ENCODE data around the gene FRMPD2.
"Not testable (repeated sequence)": the region's sequence is repeated elsewhere in the genome, so short reads cannot be mapped to it uniquely, and the experiment has no call there.

FRMPD2 gene

DNA sequence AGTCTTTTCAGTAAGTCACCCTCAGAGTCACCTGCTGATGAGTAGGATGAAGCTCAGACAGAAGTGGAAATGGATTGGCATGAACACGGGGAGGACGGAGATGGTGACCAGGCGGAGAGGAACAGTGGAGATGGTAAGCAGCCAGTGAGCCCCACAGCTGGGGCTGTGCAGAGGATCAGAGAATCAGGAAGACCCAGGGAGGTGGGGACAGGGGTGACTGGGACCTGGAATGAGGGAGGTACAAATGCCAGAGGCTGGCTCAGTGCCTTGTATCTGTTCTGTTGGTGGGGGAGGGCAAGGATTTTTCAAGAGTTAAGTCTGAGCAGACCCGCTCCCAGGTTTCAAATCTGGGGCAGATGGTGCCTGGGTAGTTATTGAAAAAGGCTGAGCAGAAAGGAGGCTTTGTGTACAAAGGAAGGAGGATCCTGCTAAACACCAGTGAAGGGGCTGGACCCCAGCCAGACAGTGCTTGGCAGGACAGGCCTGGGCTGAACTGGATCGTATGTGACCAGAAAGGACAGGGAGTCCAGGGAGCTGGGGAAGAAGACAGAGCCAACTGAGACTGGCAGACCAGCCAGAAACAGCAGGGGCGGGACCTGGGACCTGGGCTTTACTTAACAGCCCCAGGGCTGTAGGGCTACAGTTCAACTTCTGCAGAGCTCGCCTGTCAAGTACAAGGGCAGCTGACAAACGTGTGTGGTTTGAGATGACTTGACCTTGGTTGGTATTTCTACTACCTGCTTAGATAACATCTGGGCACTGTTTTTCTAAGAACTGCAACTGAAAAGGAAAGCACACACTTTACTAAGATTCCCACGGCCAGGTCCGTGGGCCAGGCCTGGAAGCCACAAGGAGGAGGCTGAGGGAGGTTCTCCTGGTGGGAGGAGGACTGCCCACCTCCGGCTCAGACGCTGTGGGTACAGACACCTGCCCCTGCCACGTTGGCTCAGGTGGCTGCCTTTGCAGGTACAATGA, 13.2 kb upstream of the FRMPD2 start:
- no peak for DNase-seq

DNA sequence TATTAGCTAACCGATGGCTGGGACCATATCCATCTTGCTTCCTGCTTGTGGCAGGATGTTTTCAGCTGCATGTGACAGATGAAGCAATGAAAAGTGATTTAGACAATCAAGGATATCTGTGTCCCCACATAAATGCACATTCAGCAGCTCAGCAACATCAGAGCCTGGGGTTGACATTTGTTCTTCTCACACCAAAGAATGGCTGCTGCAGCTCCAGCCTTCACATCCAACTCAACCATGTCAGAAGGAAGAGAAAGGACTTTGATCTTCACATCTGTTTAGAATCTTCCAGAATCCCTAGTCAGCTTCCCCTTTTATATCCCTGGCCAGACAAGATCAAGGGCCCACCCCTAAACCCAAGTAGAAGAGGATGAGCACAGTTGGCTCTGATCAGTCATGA, 11.9 kb upstream of the FRMPD2 start:
- no peak for DNase-seq

DNA sequence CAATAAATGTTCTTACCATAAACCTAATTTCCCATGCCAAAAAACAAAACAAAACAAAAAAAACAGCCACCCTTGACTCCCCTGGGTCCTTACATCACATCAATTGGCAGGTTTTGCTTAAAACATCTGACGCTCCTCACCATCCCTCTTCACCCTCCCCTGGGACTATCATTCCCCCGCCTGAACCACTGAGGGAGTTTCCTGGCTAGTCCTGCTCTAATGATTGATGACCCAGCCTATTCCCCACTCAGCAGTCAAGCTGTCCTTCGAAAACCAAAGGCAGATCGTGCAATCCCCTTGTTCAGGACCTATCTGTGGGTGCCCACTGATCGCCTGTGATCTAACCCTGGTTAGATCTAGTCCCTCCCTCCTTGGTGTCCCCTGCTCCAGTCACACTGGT, 11.2 kb upstream of the FRMPD2 start:
- no peak for DNase-seq

DNA sequence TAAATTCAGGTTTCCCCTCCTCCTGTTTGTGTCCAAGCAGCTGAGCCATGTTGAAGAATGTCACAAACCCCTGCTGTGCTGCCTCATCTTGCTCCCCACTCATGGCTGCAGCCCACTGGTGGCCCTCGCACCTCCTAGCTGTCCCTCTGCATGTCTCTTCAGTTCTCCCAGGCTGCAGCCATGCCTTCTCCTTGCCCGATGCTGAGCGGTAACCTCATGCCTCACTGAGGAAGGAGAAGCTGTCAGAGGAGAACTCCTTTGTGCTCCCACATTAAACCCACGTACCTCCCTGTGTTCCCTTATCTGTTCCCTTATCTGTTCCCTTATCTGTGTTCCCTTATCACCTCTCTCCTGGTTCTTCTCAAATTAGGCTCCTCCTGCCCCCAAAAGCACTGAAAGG, 10.3 kb upstream of the FRMPD2 start:
- no peak for DNase-seq

DNA sequence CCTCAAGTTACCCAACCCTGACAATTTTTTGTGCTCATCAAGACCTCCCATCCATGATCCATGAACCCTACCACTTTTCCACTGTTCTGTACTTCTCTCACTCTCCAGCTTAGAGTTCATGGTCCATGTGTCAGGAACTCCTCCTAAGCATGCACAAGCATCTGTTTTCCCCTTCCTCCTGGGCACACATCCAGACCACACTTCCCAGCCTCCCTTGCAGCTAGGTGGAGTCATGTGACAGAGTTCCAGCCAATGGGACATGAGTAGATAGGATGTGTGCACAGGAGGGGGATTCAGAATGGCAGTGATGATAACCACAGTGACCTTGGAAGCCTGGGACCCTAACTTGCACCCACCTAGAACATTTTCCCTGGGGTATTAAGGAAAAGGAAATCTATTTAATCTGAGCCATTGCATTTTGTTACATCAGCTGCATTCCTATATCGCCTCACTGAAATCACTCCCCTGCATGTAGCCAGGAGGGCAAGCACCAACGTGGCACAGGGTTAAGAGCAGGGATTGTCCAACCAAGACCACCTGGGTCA, 9.6 kb upstream of the FRMPD2 start:
- DNase-seq: no peak

DNA sequence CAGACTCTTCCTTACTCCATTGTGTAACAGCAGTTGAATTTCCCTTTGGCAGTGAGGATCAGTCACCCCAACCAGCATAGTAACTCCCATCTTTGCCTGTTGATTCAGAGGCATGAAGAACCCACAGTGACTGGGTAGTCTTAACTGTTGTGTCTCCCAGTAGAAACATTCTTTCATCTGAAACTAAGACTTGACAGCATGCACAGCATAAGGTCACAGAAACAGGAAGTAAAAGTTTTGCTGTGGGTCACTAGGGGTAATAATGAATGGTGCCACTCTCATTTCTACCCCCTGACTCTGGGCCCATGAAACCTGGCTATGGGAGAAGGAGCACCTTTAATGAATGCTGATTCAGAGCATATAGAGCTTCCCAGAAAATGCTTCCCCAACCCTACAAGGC, 8.3 kb upstream of the FRMPD2 start:
- DNase-seq: no peak

DNA sequence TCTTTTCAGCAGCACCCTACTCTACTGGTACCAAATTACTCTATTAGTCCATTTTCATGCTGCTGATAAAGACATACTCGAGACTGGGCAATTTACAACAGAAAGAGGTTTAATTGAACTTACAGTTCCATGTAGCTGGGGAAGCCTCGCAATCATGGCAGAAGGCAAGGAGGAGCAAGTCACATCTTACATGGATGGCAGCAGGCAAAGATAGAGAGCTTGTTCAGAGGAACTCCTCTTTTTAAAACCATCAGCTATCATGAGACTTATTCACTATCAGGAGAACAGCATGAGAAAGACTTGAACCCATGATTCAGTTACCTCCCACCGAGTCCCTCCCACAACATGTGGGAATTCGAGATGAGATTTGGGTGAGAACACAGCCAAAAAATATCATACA, 7.2 kb upstream of the FRMPD2 start:
- not testable (repeated sequence) for DNase-seq

DNA sequence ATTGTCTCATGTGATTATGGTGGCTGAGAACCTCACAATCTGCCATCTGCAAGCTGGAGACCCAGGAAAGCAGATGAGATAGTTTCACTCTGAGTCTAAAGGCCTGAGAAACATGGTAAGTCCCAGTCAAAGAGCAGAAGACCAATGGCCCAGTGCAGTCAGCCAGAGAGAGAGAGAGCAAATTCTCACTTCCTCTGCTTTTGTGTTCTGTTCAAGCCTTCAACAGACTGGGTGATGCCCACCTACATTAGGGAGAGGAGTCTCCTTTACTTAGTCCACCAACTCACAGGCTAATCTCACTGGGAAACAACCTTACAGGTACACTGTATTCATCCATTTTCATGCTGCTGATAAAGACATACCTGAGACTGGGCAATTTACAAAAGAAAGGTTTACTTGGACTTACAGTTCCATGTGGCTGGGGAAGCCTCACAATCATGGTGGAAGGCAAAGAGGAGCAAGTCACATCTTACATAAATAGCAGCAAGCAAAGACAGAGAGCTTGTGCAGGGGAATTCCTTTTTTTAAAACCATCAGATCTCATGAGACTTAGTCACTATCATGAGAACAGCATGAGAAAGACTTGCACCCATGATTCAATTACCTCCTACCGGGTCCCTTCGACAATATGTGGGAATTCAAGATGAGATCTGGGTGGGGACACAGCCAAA, 4.7 kb upstream of the FRMPD2 start:
- no peak for DNase-seq

DNA sequence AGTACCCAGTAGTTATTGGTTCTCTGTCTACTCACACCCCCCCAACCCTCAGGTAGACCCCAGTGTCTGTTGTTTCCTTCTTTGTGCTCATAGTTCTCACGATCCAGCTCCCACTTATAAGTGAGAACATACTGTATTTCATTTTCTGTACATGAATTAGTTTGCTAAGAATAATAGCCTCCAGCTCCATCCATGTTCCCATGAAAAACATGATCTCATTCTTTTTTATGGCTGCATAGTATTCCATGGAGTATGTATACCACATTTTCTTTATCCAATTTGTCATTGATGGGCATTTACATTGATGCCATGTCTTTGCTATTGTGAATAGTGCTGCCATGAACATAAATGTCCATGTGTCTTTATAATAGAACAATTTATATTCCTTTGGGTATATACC, 2.6 kb upstream of the FRMPD2 start:
- no peak for DNase-seq

DNA sequence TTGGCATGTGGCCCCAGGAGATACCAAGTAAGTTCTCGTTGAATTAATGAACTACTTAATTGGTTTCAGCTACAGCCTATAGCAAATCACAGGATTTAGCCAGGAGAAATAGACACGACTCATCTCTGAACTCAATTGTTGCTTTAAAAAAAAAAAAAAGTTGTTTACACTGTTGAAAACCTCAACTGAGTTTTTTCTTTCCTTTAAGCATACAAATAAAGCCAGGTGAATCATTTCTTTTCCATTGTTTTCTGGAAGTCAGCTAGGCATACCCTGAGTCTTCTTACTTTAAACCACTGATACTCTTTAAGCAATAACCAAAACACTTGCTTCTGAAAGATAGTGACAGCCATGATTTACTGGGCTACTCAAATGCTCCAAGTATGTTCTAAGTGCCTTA, 755 bp downstream of the FRMPD2 start:
- no peak for DNase-seq

DNA sequence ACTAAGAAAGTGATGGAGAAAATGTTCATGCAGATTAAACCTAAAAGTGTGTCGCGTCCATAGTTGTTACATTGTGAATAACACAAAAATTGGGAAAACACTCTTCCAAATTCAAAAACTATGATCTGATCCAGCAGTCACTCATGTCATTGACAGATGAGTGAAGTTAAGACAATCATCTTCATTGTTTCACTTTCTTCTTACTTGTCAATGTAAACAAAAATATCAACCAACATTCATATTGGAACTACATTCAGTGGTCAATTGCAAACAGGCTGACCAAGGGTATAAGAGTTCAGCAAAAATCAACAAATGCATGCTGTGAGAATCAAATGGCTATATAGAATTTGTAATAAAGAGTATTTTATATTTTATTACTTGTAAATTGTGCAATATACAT, 1.8 kb downstream of the FRMPD2 start:
- no peak for DNase-seq

DNA sequence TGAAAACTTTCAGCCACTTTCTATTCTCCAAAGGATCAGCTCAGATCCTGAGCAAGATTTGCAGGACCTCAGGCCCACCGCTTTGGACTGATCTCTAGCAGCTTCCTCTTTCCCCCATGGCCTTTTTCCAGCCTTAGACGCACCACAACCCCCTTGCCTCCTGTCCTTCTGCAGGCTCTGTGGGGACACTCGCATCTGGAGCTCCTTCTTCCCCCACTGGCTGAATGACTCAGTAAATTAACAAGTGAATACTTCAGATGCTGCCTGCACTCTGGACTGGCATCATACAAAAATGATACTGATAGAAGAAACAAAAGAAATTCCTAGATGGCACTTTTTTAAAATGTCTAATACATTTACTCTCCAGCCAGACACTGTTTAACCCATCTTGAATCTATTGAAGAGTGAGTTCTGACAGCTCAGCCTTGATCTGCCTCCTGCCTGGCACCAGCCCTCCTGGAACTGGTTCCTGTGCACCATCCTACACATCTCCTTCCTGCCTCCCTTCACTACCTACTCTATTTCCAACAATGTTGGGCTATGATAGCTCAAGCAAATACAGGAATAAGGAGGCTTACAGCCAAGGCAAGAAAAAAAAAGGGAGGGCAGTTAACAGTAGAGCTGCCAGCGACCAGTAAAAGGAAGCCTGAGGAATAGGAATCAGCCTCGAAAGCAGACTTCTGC, 3.3 kb downstream of the FRMPD2 start:
- no peak for DNase-seq

DNA sequence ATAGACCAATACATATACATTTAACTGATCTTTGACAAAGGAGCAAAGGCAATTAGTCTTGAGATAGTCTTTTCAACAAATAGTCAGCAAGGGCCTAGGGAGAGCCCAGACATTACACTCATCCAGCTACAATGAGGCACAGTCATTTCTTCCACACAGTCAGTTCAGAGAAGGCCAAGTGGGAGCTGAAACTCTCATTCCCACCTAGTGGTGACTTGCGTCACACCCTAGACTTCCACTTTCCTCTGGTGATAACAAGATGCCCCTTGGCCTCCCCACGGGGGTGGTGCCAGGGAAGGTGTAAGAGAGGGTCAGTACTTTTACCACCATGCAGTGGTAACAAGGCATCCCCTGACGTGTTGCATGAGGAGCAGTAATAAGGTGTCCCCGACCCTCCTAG, 8.0 kb downstream of the FRMPD2 start:
- DNase-seq: no peak

DNA sequence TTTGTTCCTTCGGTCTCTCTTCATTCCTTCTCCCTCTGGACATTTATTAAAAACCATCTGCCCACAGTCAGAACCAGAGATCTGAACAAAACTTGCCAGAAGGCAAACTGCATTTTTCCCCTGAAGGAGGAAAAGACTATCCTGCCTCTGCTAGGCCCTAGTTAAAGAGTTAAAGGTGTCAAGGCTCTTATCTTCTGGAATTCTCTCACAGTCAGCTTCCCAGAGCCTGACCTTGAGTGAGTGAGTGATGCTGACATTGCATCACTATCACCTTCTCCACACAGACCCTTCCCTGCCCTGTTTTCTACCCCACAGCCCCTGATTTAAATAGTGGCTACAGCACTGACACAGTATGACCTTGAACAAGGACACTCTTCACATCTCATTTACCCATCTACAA, 16.4 kb downstream of the FRMPD2 start:
- no peak for DNase-seq

DNA sequence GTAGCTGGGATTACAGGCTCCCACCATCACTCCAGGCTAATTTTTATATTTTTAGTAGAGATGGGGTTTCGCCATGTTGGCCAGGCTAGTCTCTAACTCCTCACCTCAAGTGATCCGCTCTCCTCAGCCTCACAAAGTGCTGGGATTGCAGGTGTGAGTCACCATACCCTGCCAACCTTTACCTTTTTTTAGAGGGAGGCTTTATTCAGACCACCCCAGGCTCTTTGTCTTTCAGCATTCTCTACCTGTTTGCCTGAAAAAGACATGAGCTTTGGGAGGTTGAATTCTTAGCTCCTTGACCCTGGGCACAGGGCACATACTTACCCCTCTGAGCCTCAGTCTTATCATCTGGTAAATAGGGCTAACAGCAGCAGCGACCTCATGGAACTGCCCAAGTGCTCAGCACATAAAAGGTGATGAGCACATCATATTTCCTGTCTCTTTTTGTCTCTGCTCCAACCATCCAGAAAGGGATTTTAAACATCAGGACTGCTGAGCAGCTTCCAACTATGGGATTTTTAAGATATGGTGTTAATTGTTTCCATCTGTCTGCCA, 17.0 kb downstream of the FRMPD2 start:
- DNase-seq: no peak

DNA sequence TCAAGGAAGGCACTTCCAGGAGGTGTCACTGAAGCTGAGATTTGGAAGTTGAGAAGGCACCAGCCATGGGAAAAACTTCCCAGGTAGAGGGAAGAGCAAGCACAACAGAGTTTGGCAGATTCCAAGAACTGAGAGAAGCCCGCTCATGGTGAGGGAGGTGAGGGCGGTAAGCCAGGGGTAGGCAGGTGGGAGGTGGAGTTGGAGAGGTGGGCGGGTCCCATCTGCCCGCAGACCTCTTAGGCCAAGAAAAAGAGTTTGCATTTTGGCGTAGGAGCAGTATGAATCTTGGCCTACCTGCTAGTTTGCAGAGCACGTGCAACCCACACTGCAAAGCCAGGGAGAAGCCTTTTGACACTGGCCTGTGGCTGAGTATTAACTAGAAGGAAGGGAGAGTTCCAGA, 18.8 kb downstream of the FRMPD2 start:
- DNase-seq: no peak

DNA sequence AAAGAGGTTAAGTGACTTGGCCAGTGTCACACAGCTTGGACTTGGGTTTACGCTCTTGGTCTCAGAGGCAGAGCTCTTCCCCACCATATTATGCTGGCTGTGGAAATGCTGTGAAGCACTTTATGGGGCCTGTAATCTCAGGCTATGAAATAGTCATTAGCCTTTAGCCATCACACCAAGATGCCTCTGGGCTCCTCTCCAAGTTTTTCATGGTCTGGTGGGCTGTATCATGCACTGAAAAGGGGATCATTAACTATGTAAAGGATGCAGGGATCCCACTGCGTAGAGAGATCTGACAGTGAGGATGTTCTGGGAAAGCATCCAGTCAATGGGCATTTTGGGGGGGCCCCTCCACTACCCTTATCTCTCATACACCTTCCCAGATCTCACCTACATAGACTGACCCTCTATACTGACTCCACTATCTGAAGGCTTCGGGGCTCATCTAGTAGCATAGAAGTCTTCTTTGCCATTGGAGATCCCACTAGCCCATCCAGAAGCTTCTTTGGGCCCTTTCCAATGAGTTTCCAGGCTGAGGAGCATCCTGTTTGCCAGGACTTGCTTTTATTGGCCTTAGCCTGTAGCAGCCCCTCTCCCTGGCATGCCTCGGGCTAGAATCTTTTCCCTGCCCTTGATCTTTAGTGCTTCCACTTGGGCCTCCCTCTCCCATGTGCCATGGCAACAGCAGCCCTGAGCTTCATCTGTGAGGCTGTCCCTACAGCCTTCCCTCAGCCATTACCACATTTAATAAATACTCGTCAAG, 19.6 kb downstream of the FRMPD2 start:
- no peak for DNase-seq

DNA sequence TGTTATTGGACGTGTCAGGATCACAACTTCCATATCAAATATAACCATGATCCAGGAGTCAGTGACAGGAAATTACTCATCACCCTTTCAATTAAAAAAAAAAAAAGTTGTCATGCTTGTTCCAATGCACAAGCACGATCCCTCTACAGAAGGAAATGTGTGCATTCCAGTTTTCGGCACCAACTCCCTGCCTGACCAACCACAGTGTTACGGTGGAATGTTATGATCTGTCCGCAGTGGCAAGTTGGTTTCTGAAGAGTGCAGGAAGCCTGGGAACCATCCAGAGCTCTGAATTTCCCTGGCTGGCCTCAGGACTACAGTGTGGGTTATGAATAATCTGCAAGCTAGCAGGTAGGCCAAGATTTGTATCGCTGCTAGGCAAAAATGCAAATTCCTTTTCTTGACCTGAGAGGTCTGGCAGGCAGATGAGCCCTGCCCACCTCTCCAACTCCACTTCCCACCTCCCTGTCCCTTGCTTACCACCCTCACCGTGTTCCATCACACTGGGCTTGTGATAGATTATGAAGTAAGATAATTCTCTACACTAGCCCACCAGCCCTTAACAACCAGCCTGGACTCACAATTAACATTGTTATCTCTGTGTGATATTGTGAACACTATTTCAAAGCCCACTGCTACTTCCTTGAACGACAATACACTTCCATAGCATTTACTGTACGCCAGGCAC, 20.4 kb downstream of the FRMPD2 start:
- DNase-seq: no peak

DNA sequence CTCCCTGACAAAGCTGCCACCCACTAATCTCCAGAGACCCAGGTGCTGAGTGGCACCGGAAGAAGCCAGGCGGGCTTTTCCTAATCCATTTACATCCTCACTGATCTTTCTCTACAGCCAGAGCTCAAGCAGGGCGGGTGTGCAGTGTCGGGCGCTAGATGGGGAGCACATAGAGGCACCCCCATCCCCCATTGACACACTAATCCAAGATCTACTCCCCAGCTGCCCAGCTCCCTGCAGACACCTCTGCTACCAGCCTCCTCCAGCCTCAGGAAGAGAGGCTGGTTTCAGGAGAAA, 22.2 kb downstream of the FRMPD2 start:
- no peak for DNase-seq

DNA sequence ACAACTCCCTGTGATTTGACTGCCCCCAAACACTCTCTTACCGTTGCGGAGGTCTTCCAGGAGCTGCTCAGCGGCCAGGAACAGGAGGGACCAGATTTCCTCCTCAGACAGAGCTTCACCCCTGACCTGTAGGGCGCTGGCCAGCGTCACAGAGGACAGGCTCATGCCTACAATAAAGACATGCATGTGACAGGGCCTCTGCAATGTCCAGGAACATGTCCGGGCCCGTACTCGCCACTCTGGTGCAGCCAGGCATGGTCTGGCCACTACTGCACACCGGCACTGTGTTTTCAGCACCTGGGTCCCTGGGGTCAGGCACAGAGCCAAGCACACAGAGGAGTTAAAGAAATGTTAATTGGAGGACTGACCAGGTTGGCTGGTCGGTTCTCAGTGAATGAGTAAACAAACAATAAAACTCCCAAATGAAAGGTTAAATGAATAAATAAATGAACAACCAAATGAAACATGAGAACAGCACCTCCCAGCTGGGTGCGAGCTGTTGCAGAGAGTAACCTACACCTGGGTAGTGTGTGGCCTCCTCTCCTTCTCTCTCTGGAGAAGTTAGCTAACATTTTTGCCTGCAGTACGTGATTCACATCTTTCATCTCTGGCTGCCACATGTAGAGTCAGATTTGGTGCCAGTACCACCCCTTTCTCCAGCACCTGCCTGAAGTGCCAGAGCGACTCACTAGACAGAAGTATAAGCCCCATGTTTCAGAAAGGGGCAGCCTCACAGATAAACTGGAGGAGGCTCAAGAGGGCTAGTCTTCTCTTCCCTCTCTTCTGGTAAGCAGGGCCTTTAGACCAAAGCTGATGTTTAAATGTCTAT, 22.8 kb downstream of the FRMPD2 start:
- no peak for DNase-seq

DNA sequence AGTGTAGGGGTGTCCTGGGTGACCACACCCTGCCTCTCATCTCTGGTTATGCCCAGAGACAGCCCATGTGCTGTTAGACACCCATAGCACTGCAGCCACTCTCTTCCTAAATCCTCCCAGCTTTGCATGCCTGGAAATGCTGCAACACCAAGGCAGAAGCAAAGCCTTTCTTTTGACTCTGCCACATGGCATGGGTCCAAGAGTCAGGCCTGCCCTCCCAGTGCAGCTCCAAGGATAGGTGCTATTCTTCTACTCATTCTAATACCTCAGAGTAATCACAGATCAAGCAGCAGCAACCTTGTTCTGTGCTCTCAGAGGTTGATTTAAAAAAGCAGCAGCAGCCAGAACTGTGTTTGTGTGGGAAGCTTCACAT, 23.4 kb downstream of the FRMPD2 start:
- no peak for DNase-seq

All from hematopoietic multipotent progenitor cell treated with erythropoietin and hydrocortisone succinate and interleukin-3 and kit ligand, for 8 days (in vitro differentiated cells).